Upper lobe of left lung (tissue), 4 donors: Measurements from ENCODE around the gene STK36.

Experiments used
- EP300 ChIP-seq, 4 donors: sonication (generic); formaldehyde crosslinking; IDR thresholded peaks; one replicate each; pipeline ENCODE4 v1.5.1; 2017; ENCODE audit warnings: antibody characterized with exemption in 4 of 4, control low read depth in 2 of 4
- POLR2AphosphoS5 ChIP-seq, 2 donors: sonication (generic); formaldehyde crosslinking; IDR thresholded peaks; one replicate each; pipeline ENCODE4 v1.5.1; 2017; ENCODE audit warnings: antibody characterized with exemption in 2 of 2

- TF ChIP-seq EP300 (IDR thresholded peaks at IDR 0.05) (no peak), POLR2AphosphoS5 (IDR thresholded peaks at IDR 0.05) (no peak)
Observed at GRCh38 chr2:218662827-218663226, 9.1 kb upstream of the STK36 start.
